ENCODE measurements around the gene ULBP2. TPM values are rescaled to one million over a fixed set of nuclear protein-coding genes. Genes with fewer than 3 reads are reported as not detected.
"Not testable (repeated sequence)": the region's sequence is repeated elsewhere in the genome, so short reads cannot be mapped to it uniquely, and the experiment has no call there.

Gene ULBP2
- total RNA-seq, 1 experiment from 2014 or later, result 4.2 TPM

DNA sequence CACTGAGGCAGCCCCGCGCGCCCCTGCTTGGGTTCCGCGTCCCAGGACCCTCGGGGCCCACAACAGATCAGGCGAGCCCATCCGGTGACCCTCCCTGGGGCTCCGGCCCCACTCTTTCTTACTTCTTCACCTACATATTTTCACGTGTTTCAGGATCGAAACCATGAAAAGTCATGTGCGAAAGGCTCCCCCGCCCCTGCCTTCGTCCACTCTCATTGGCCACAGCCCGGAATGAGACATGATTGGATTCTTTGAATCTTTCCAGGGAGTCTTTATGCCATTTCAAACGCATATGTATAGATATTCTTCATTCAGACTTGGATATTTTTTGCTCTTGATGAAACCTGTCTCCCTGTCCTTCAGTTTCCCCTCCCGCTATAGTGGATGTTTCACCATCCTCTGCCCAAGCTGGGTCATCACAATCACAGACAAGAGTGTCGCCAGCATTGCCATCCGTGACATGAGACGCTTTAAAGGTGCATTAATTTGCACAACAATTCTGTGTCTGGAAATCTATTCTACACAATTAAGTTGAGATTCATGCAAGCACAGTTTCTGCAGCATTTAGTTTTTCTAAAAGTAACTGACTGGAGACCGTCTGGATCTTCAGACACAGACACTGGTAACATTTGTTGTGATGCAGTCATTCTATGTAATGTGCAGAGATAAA is 13.3 kb downstream of the ULBP2 start:
- intact Hi-C loops (cut with micrococcal nuclease; ENCODE audit: unreplicated experiment); DNase-seq (ENCODE audit: low spot score); CTCF ChIA-PET: not testable (repeated sequence)

DNA sequence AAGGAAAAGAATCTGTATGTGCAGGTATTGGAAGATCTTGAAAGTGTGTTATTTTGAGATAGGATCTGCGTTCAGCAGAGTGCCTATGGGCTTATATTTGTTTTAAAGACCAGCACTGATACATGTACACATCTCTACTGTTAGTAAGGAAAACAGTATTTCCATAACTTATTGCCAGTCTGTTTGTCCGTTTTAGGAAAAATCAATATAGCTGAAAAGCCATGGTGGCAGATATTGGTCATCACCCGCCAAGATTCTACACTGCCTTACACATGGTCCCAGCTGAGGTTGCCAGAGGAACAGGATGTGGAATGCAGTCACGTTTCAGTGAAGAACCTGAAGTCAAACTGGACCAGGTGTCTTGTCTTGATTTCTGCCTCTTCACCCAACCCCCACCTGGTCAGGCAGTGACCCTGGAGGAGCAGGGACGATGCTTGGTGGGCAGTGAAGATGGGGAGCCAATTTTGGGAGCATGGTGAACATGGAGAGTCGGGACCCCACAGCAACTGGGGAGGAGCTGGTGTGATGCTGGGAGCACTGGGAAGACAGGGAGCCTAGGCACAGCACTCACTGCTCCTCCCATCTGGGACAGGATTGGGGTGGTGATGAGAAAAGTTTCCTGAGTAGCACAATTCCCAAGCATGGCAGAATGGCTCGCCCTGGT is 14.0 kb downstream of the ULBP2 start:
- H3K4me1 ChIP-seq (ENCODE audit: insufficient read depth, low read length, poor library complexity, severe bottlenecking); H3K36me3 ChIP-seq (ENCODE audit: insufficient read depth, low read length, poor library complexity, severe bottlenecking); DNase-seq (ENCODE audit: low spot score); intact Hi-C loops (cut with micrococcal nuclease; ENCODE audit: unreplicated experiment); BruUV-seq (replicated peaks); H3K9me3 ChIP-seq (ENCODE audit: low read depth, low read length, poor library complexity, severe bottlenecking); POLR2A ChIA-PET (ENCODE audit: low non-redundant PET); H3K4me3 ChIP-seq (ENCODE audit: low read depth, low read length, poor library complexity, severe bottlenecking); CTCF ChIA-PET; H3K27ac ChIP-seq (ENCODE audit: low read depth, low read length, poor library complexity, severe bottlenecking): not testable (repeated sequence)
- H3K27me3 ChIP-seq (replicated peaks; ENCODE audit: insufficient read depth, low read depth, low read length, poor library complexity), result peaks cover 37% of the 10 kb centered on the region

More for the DNA sequence above, 13.3 kb downstream of the ULBP2 start:
- peaks cover 40% of the 10 kb centered on the region for H3K27me3 ChIP-seq (replicated peaks; ENCODE audit: insufficient read depth, low read depth, low read length, poor library complexity)
- H3K36me3 ChIP-seq (ENCODE audit: insufficient read depth, low read length, poor library complexity, severe bottlenecking); H3K4me1 ChIP-seq (ENCODE audit: insufficient read depth, low read length, poor library complexity, severe bottlenecking); POLR2A ChIA-PET (ENCODE audit: low non-redundant PET); BruUV-seq (replicated peaks); H3K9me3 ChIP-seq (ENCODE audit: low read depth, low read length, poor library complexity, severe bottlenecking); H3K4me3 ChIP-seq (ENCODE audit: low read depth, low read length, poor library complexity, severe bottlenecking); H3K27ac ChIP-seq (ENCODE audit: low read depth, low read length, poor library complexity, severe bottlenecking): not testable (repeated sequence)

DNA sequence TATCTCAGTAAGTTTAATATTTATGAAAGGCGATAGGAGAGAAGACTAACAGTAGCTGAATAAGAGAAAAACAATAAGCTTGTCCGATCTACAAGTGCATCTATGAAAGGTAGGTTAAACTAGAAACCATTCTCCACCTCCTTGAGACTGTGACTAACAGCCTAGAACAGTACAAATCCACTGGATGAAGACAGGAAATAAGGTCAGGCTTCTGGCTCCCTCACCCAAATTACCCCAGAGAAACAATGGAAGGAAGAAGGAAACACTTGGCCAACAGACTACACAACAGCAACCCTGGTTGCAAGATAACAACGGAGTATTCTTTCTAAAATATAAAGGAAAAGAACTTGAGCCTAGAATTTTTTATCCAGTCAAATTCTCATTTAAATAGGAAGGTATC is 16.3 kb downstream of the ULBP2 start:
- H3K27ac ChIP-seq (ENCODE audit: low read depth, low read length, poor library complexity, severe bottlenecking); CTCF ChIA-PET; POLR2A ChIA-PET (ENCODE audit: low non-redundant PET); DNase-seq (ENCODE audit: low spot score); H3K9me3 ChIP-seq (ENCODE audit: low read depth, low read length, poor library complexity, severe bottlenecking); H3K36me3 ChIP-seq (ENCODE audit: insufficient read depth, low read length, poor library complexity, severe bottlenecking); H3K4me1 ChIP-seq (ENCODE audit: insufficient read depth, low read length, poor library complexity, severe bottlenecking); H3K4me3 ChIP-seq (ENCODE audit: low read depth, low read length, poor library complexity, severe bottlenecking); intact Hi-C loops (cut with micrococcal nuclease; ENCODE audit: unreplicated experiment); BruUV-seq (replicated peaks): not testable (repeated sequence)
- H3K27me3 ChIP-seq (replicated peaks; ENCODE audit: insufficient read depth, low read depth, low read length, poor library complexity), result peaks cover 26% of the 10 kb centered on the region

DNA sequence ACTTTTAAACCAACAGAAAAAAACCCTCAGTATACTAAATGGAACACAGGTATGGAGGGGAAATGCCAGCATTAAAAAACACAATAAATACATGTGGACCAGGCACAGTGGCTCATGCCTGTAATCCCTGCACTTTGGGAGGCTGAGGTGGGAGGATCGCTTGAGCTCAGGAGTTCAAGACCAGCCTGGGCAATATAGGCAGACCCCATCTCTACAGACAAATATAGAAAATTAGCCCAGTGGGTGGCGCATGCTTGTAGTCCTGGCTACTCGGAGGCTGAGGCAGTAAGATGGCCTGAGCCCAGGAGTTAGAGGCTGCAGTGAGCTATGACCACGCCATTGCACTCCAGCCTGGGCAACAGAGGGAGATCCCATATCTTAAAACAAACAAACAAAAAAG is 18.0 kb downstream of the ULBP2 start:
- POLR2A ChIA-PET (ENCODE audit: low non-redundant PET); intact Hi-C loops (cut with micrococcal nuclease; ENCODE audit: unreplicated experiment): not testable (repeated sequence)

DNA sequence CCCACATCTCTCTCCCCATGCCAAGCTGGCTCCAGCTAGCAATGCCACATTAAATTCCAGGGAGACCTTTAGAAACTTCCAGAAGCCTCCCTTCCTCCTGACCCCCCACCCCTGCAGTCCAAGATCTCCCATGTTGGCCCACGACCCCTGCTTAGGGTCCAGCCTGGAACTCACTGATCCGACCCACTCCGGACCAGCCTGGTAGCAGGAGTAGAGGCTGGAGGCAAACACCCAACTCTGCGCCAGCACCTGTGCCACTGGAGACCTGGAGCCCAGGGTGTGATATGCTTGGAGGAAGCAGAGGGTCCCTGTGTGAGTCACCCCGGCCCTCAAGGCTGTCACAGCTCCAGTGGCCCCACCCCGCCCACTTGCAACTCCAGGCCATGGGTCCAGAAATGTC is 18.7 kb downstream of the ULBP2 start:
- no TSS peak for BruUV-seq (replicated peaks)
- POLR2A ChIA-PET (ENCODE audit: low non-redundant PET), result no interaction called here
- DNase-seq (ENCODE audit: low spot score), result no peak
- Histone ChIP-seq H3K4me1 (ENCODE audit: insufficient read depth, low read length, poor library complexity, severe bottlenecking) (peaks cover 7% of the 10 kb centered on the region), H3K4me3 (ENCODE audit: low read depth, low read length, poor library complexity, severe bottlenecking) (no peak overlapping the region), H3K9me3 (ENCODE audit: low read depth, low read length, poor library complexity, severe bottlenecking) (no peaks in the 10 kb centered on the region), H3K27me3 (replicated peaks; ENCODE audit: insufficient read depth, low read depth, low read length, poor library complexity) (peaks cover 35% of the 10 kb centered on the region), H3K36me3 (ENCODE audit: insufficient read depth, low read length, poor library complexity, severe bottlenecking) (no peaks in the 10 kb centered on the region), H3K27ac (ENCODE audit: low read depth, low read length, poor library complexity, severe bottlenecking) (no peak overlapping the region)
- TF ChIP-seq EZH2 (IDR thresholded peaks at IDR 0.05; ENCODE audit: borderline replicate concordance, low read depth, low read length, poor library complexity, severe bottlenecking), result no peak
- TF ChIP-seq, protein P1, sequence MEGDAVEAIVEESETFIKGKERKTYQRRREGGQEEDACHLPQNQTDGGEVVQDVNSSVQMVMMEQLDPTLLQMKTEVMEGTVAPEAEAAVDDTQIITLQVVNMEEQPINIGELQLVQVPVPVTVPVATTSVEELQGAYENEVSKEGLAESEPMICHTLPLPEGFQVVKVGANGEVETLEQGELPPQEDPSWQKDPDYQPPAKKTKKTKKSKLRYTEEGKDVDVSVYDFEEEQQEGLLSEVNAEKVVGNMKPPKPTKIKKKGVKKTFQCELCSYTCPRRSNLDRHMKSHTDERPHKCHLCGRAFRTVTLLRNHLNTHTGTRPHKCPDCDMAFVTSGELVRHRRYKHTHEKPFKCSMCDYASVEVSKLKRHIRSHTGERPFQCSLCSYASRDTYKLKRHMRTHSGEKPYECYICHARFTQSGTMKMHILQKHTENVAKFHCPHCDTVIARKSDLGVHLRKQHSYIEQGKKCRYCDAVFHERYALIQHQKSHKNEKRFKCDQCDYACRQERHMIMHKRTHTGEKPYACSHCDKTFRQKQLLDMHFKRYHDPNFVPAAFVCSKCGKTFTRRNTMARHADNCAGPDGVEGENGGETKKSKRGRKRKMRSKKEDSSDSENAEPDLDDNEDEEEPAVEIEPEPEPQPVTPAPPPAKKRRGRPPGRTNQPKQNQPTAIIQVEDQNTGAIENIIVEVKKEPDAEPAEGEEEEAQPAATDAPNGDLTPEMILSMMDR (conservative IDR thresholded peaks at IDR 0.05; ENCODE audit: low read depth, low read length), result no peak
- CTCF ChIA-PET, result no interaction called here
- intact Hi-C loops (cut with micrococcal nuclease; ENCODE audit: unreplicated experiment), result no loop called here

More for the DNA sequence above, 18.0 kb downstream of the ULBP2 start:
- H3K27me3 ChIP-seq (replicated peaks; ENCODE audit: insufficient read depth, low read depth, low read length, poor library complexity), result peaks cover 32% of the 10 kb centered on the region
- H3K36me3 ChIP-seq (ENCODE audit: insufficient read depth, low read length, poor library complexity, severe bottlenecking); H3K4me1 ChIP-seq (ENCODE audit: insufficient read depth, low read length, poor library complexity, severe bottlenecking); CTCF ChIA-PET; H3K9me3 ChIP-seq (ENCODE audit: low read depth, low read length, poor library complexity, severe bottlenecking); H3K27ac ChIP-seq (ENCODE audit: low read depth, low read length, poor library complexity, severe bottlenecking); H3K4me3 ChIP-seq (ENCODE audit: low read depth, low read length, poor library complexity, severe bottlenecking); BruUV-seq (replicated peaks); DNase-seq (ENCODE audit: low spot score): not testable (repeated sequence)
